DND-41 (cell line): ENCODE measurements around the gene HDAC4.
A peak's percentile ranks its signal among the peaks of the same experiment; 100 is the strongest.

Experiments
- ATAC-seq: fragments of 200-7000 bp; cut with Tn5 transposase; 3 replicates; pipeline ENCODE4 v1.9.1; 2021; ENCODE audit warnings: low read depth; ENCODE audit not compliant: insufficient read depth
- DNase-seq: peaks from one replicate; pipeline ENCODE4 v3.0.0-alpha.2; 2020
- H2AFZ ChIP-seq: 2 replicates; pipeline ENCODE4 v1.6.0; 2012; ENCODE audit warnings: low read depth, low read length
- H3K27ac ChIP-seq: 2 replicates; pipeline ENCODE4 v1.5.1; 2012; ENCODE audit warnings: low read length, inconsistent platforms
- H3K27me3 ChIP-seq: fragments of 200-600 bp; sonication (generic); 2 replicates; pipeline ENCODE4 v1.6.0; 2012; ENCODE audit warnings: low read length, mild to moderate bottlenecking, inconsistent platforms; ENCODE audit not compliant: insufficient read depth, poor library complexity
- H3K36me3 ChIP-seq: 2 replicates; pipeline ENCODE4 v1.5.1; 2012; ENCODE audit warnings: low read length, inconsistent platforms; ENCODE audit not compliant: insufficient read depth
- H3K4me1 ChIP-seq: 2 replicates; pipeline ENCODE4 v1.5.1; 2012; ENCODE audit warnings: mild to moderate bottlenecking, low read length; ENCODE audit not compliant: insufficient read depth
- H3K4me2 ChIP-seq: 2 replicates; pipeline ENCODE4 v1.6.0; 2012; ENCODE audit warnings: mild to moderate bottlenecking, moderate library complexity, low read length, inconsistent platforms; ENCODE audit not compliant: insufficient read depth
- H3K4me3 ChIP-seq, 2 experiments: fragments of 200-600 bp in 1 of 2; shearing (Covaris generic) in 1 of 2; 2 replicates each; pipeline ENCODE4 v1.5.1; 2012 to 2016; ENCODE audit warnings: inconsistent platforms in 2 of 2, low read length in 2 of 2, mild to moderate bottlenecking in 2 of 2, low read depth in 1 of 2, moderate library complexity in 1 of 2
- H3K79me2 ChIP-seq: 2 replicates; pipeline ENCODE4 v1.6.0; 2012; ENCODE audit warnings: low read length, inconsistent platforms; ENCODE audit not compliant: insufficient read depth
- H3K9ac ChIP-seq: 2 replicates; pipeline ENCODE4 v1.6.0; 2012; ENCODE audit warnings: low read depth, mild to moderate bottlenecking, inconsistent platforms, low read length, moderate library complexity
- H3K9me3 ChIP-seq: 2 replicates; pipeline ENCODE4 v1.5.1; 2012; ENCODE audit warnings: low read length, moderate library complexity, mild to moderate bottlenecking, inconsistent platforms; ENCODE audit not compliant: insufficient read depth, severe bottlenecking
- H4K20me1 ChIP-seq: 2 replicates; pipeline ENCODE4 v1.6.0; 2012; ENCODE audit warnings: low read length; ENCODE audit not compliant: insufficient read depth
- CTCF ChIP-seq: IDR thresholded peaks from 2 replicates; pipeline ENCODE4 v1.5.1; 2012; ENCODE audit warnings: borderline replicate concordance, low read length, moderate library complexity, mild to moderate bottlenecking; ENCODE audit not compliant: poor library complexity, severe bottlenecking; ENCODE audit errors: extremely low read depth
- EZH2 ChIP-seq: IDR thresholded peaks from 3 replicates; pipeline ENCODE4 v1.6.1; 2012; ENCODE audit warnings: borderline replicate concordance, low read depth, mild to moderate bottlenecking, moderate library complexity, low read length, inconsistent platforms; ENCODE audit not compliant: severe bottlenecking

The HDAC4 gene

GRCh38 chr2:239337877-239338484, 62.8 kb downstream of the HDAC4 start:
- no peak for TF ChIP-seq EZH2
- TF ChIP-seq CTCF: no peak
- H3K27ac ChIP-seq: peak overlapping the region; percentile 46
- H3K36me3 ChIP-seq: peaks cover 73% of the 10 kb centered on the region
- peaks cover 90% of the 10 kb centered on the region for H3K4me1 ChIP-seq
- ATAC-seq: no peak
- H4K20me1 ChIP-seq: peaks cover 52% of the 10 kb centered on the region
- no peaks in the 10 kb centered on the region for H3K27me3 ChIP-seq
- no peak overlapping the region for H3K4me3 ChIP-seq
- no peak overlapping the region for H2AFZ ChIP-seq
- DNase-seq: peak; percentile 28
- H3K9ac ChIP-seq: no peak overlapping the region
- no peaks in the 10 kb centered on the region for H3K9me3 ChIP-seq
- H3K79me2 ChIP-seq: peaks cover 100% of the 10 kb centered on the region
- H3K4me2 ChIP-seq: no peak overlapping the region

- Histone ChIP-seq H3K9me3 (no peaks in the 10 kb centered on the region), H4K20me1 (peaks cover 47% of the 10 kb centered on the region), H3K9ac (no peak overlapping the region), H2AFZ (no peak overlapping the region), H3K36me3 (peaks cover 67% of the 10 kb centered on the region), H3K27me3 (no peaks in the 10 kb centered on the region), H3K79me2 (peaks cover 100% of the 10 kb centered on the region), H3K27ac (peak overlapping the region; percentile 53), H3K4me1 (peaks cover 90% of the 10 kb centered on the region), H3K4me2 (no peak overlapping the region), H3K4me3 (no peak overlapping the region)
- ATAC-seq: no peak
- no peak for TF ChIP-seq CTCF
- no peak for TF ChIP-seq EZH2
- peak; percentile 11 for DNase-seq
Observed at GRCh38 chr2:239337122-239337876, 63.5 kb downstream of the HDAC4 start.

GRCh38 chr2:239331560-239331959, 69.3 kb downstream of the HDAC4 start:
- peaks cover 95% of the 10 kb centered on the region for H3K4me1 ChIP-seq
- peak overlapping the region; percentile 14; the same call in 1 of the 2 replicates for H2AFZ ChIP-seq
- ATAC-seq (no peak), DNase-seq (peak; percentile 56)
- H4K20me1 ChIP-seq: no peaks in the 10 kb centered on the region
- peak overlapping the region; percentile 85 for H3K9ac ChIP-seq
- peaks cover 92% of the 10 kb centered on the region for H3K79me2 ChIP-seq
- TF ChIP-seq CTCF (no peak), EZH2 (no peak)
- H3K4me3 ChIP-seq: peak overlapping the region; percentile 4 to 61; a peak in 3 of 4 replicates
- peak overlapping the region; percentile 99 for H3K27ac ChIP-seq
- peaks cover 36% of the 10 kb centered on the region for H3K36me3 ChIP-seq
- H3K27me3 ChIP-seq: no peaks in the 10 kb centered on the region
- H3K4me2 ChIP-seq: peak overlapping the region; percentile 67
- no peaks in the 10 kb centered on the region for H3K9me3 ChIP-seq
